Activated CD8-positive, alpha-beta T cell treated with anti-CD3 and anti-CD28 coated beads for 36 hours (primary cell): ENCODE measurements around the gene LRG1. TPM values are rescaled to one million over a fixed set of nuclear protein-coding genes. Genes with fewer than 3 reads are reported as not detected.
A peak's percentile ranks its signal among the peaks of the same experiment; 100 is the strongest.
"Not testable (repeated sequence)": the region's sequence is repeated elsewhere in the genome, so short reads cannot be mapped to it uniquely, and the experiment has no call there.

Experiments used
- ATAC-seq: fragments of 200-7000 bp; cut with Tn5 transposase; one replicate; pipeline ENCODE4 v1.10.0; 2021; ENCODE audit warnings: mild to moderate bottlenecking, moderate library complexity
- CTCF ChIA-PET: fragments of 350-600 bp; sonication (Branson Sonifier 250); formaldehyde crosslinking; loops from one replicate; lab custom pipeline; 2021; ENCODE audit warnings: antibody characterized with exemption; lab: Charles Lee
- POLR2A ChIA-PET: fragments of 350-600 bp; sonication (Branson Sonifier 250); formaldehyde crosslinking; loops from one replicate; lab custom pipeline; 2021; ENCODE audit warnings: antibody characterized with exemption; lab: Charles Lee
- DNase-seq: peaks from one replicate; pipeline ENCODE4 v3.0.0-alpha.2; 2020
- H3K27ac Mint-ChIP-seq: one replicate; pipeline ENCODE4 v1.8.0; 2021; ENCODE audit warnings: mild to moderate bottlenecking, mixed read lengths
- H3K27me3 Mint-ChIP-seq: one replicate; pipeline ENCODE4 v1.8.0; 2021; ENCODE audit warnings: mixed read lengths
- H3K36me3 Mint-ChIP-seq: one replicate; pipeline ENCODE4 v1.8.0; 2021; ENCODE audit warnings: low read depth, mixed read lengths
- H3K4me1 Mint-ChIP-seq: one replicate; pipeline ENCODE4 v1.8.0; 2021; ENCODE audit warnings: low read depth, mixed read lengths
- H3K4me3 Mint-ChIP-seq: one replicate; pipeline ENCODE4 v1.8.0; 2021; ENCODE audit warnings: mild to moderate bottlenecking, moderate library complexity, mixed read lengths
- H3K9me3 Mint-ChIP-seq: one replicate; pipeline ENCODE4 v1.8.0; 2021; ENCODE audit warnings: mixed read lengths
- intact Hi-C: fragments of 100-400 bp; cut with micrococcal nuclease; formaldehyde crosslinking; loops from one replicate; pipeline ENCODE4 v1.10.0; 2022
- total RNA-seq, 2 experiments: library from RNA; stranded (reverse); gene quantifications; one replicate each; pipeline ENCODE4 v1.2.3, GENCODE V29; 2021
- TF ChIP-seq, protein P1 (sequence below): fragments of 200-600 bp; IDR thresholded peaks from one replicate; pipeline ENCODE4 v1.8.0; 2022; ENCODE audit warnings: antibody characterized with exemption, mild to moderate bottlenecking

The LRG1 gene
- total RNA-seq, 2 experiments from 2014 or later = 0.09 TPM; not detected in 1

- H3K27me3 Mint-ChIP-seq = peaks cover 4% of the 10 kb centered on the region
- ChIA-PET POLR2A (no interaction called here), CTCF (interaction anchor here (1.1 to 6.4 kb wide), 5 partner anchors 12 to 67 kb away, joined by 3 to 80 read pairs (median 7); no protein-coding TSS in a partner anchor)
- intact Hi-C loops = no loop called here
- no peak overlapping the region for H3K4me3 Mint-ChIP-seq
- no peaks in the 10 kb centered on the region for H3K9me3 Mint-ChIP-seq
- H3K27ac Mint-ChIP-seq = no peak overlapping the region
- peaks cover 4% of the 10 kb centered on the region for H3K4me1 Mint-ChIP-seq
- DNase-seq (no peak), ATAC-seq (no peak)
- TF ChIP-seq, protein P1, sequence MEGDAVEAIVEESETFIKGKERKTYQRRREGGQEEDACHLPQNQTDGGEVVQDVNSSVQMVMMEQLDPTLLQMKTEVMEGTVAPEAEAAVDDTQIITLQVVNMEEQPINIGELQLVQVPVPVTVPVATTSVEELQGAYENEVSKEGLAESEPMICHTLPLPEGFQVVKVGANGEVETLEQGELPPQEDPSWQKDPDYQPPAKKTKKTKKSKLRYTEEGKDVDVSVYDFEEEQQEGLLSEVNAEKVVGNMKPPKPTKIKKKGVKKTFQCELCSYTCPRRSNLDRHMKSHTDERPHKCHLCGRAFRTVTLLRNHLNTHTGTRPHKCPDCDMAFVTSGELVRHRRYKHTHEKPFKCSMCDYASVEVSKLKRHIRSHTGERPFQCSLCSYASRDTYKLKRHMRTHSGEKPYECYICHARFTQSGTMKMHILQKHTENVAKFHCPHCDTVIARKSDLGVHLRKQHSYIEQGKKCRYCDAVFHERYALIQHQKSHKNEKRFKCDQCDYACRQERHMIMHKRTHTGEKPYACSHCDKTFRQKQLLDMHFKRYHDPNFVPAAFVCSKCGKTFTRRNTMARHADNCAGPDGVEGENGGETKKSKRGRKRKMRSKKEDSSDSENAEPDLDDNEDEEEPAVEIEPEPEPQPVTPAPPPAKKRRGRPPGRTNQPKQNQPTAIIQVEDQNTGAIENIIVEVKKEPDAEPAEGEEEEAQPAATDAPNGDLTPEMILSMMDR = no peak
- H3K36me3 Mint-ChIP-seq = no peaks in the 10 kb centered on the region
These were observed 30.6 kb upstream of the LRG1 start for GRCh38 chr19:4570402-4570801.

DNA sequence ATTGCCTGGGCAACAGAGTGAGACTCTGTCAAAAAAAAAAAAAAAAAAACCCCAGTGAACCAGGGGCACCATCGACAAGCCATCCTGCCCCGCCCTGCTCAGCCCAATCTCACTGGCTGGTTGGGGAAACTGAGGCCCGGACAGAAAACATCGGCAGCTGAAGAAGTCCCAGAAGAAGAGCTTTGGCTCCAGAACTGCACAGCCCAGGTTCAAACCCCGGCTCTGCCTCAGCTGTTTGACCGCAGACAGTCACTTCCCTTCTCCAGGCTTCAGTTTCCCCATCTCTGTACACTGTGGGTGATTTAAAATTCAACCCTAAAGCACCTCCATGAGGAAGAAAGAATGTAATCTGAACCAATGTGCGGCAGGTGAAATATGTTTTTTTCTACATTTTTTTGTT is 29.1 kb upstream of the LRG1 start:
- ATAC-seq (no peak), DNase-seq (no peak)
- peaks cover 2% of the 10 kb centered on the region for H3K27me3 Mint-ChIP-seq
- no peaks in the 10 kb centered on the region for H3K9me3 Mint-ChIP-seq
- TF ChIP-seq, protein P1 = no peak
- no peaks in the 10 kb centered on the region for H3K36me3 Mint-ChIP-seq
- ChIA-PET CTCF (interaction anchor here (0.8 to 6.4 kb wide), 4 partner anchors 10 to 68 kb away, joined by 4 to 80 read pairs (median 14); no protein-coding TSS in a partner anchor), POLR2A (no interaction called here)
- no peaks in the 10 kb centered on the region for H3K4me1 Mint-ChIP-seq
- H3K27ac Mint-ChIP-seq = no peak overlapping the region
- intact Hi-C loops = no loop called here
- H3K4me3 Mint-ChIP-seq = no peak overlapping the region

DNA sequence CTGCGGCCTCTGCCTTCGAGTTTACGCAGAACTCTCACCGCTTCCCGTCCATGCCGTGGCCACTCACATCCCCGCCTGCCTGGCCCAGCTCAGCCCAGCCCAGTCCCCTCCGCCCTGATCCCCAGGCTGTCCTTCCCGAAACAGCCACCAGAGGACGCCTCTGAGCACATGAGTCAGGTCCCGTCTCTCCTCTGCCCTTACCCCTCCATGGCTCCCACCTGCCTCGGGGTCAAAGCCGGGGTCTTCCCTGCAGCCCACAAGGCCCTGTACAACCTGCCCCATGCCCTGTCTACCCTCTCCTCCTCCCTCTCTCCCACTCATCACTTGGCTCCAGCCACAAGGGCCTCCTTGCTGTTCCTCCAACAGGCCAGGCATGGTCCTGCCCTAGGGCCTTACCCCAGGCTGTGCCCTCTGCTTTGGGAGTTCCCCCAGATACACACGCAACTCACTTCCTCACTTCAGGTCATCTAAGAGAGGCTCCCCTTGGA is 27.8 kb upstream of the LRG1 start:
- TF ChIP-seq, protein P1 = peak; percentile 83
- no peak overlapping the region for H3K4me3 Mint-ChIP-seq

DNA sequence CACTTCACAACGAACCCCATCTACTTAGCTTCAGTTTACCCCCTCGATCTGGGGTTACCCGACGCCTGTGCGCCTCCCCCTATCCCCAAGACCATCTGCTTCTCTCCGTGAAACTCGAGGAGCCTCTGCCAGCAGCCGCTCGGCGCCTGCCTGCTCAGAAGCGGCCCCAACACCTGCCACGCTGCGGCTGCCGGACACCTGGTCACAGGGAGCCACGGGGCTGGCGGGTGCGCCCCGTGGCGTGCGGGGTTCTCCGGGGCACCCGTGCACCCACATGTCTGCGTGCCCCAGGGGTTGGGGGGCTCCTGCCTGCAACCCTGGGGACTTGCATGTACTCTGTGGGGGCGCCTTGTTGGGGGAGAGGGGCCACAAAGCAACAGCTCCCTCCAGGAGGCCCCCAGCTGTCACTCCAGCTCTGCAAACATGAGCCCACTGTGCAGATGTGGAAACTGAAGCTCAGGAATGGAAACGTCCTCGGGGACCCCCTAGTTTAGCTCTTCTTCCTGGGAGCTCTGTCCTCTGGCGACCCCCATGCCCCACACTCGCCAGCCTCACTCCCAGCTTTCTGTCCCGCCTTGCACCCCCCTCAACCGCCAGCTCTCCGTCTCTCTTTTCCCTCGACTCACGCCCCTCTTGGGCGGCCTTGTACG is 26.7 kb upstream of the LRG1 start:
- no peak for DNase-seq
- Mint-ChIP-seq H3K4me3 (no peak overlapping the region), H3K27ac (no peak overlapping the region), H3K4me1 (no peaks in the 10 kb centered on the region), H3K36me3 (no peaks in the 10 kb centered on the region), H3K27me3 (no peaks in the 10 kb centered on the region), H3K9me3 (no peaks in the 10 kb centered on the region)
- ChIA-PET CTCF (interaction anchor here (0.8 to 6.4 kb wide), 16 partner anchors 8 to 225 kb away, joined by 3 to 80 read pairs (median 4); partner anchors contain the start of gene FEM1A), POLR2A (interaction anchor here (0.6 kb wide), 1 partner anchor 31 kb away, joined by 3 read pairs; the partner anchor contains the start of gene PLIN5)
- ATAC-seq = no peak
- TF ChIP-seq, protein P1 = no peak
- intact Hi-C loops = no loop called here

More for the DNA sequence above, 27.8 kb upstream of the LRG1 start:
- POLR2A ChIA-PET = no interaction called here
- Mint-ChIP-seq H3K4me1 (no peaks in the 10 kb centered on the region), H3K9me3 (no peaks in the 10 kb centered on the region), H3K27ac (no peak overlapping the region), H3K27me3 (no peaks in the 10 kb centered on the region), H3K36me3 (no peaks in the 10 kb centered on the region)
- ATAC-seq (peak; percentile 96), DNase-seq (peak; percentile 82)
- intact Hi-C loops = no loop called here
- CTCF ChIA-PET = interaction anchor here (0.8 to 6.4 kb wide), 16 partner anchors 9 to 242 kb away, joined by 3 to 80 read pairs (median 4); partner anchors contain the start of gene FEM1A

DNA sequence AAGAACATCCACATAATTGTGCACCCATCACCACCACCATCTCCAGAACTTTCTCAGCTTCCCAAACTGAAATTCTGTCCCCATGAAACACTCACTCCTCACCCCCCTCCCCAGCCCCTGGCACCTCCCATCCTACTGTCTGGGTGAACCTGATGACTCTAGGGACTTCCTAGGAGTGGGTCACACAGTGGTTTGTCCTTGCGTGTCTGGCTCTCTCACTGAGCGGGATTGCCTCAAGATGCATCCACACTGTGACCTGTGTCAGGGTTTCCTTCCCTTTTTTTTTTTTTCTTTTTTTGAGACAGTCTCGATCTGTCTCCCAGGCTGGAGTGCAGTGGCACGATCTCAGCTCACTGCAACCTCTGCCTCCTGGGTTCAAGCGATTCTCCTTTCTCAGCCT is 23.7 kb upstream of the LRG1 start:
- CTCF ChIA-PET, H3K27ac Mint-ChIP-seq, ATAC-seq, H3K4me3 Mint-ChIP-seq, POLR2A ChIA-PET, H3K27me3 Mint-ChIP-seq, DNase-seq, H3K9me3 Mint-ChIP-seq, intact Hi-C loops, H3K4me1 Mint-ChIP-seq, H3K36me3 Mint-ChIP-seq: not testable (repeated sequence)

DNA sequence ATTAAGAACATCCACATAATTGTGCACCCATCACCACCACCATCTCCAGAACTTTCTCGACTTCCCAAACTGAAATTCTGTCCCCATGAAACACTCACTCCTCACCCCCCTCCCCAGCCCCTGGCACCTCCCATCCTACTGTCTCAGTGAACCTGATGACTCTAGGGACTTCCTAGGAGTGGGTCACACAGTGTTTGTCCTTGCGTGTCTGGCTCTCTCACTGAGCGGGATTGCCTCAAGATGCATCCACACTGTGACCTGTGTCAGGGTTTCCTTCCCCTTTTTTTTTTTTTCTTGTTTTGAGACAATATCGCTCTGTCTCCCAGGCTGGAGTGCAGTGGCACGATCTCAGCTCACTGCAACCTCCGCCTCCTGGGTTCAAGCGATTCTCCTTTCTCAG is 22.2 kb upstream of the LRG1 start:
- DNase-seq, H3K4me1 Mint-ChIP-seq, H3K27ac Mint-ChIP-seq, H3K4me3 Mint-ChIP-seq, H3K36me3 Mint-ChIP-seq, H3K9me3 Mint-ChIP-seq, ATAC-seq, CTCF ChIA-PET, H3K27me3 Mint-ChIP-seq, intact Hi-C loops: not testable (repeated sequence)
- POLR2A ChIA-PET = interaction anchor here (0.6 kb wide), 1 partner anchor 461 kb away, joined by 3 read pairs; no protein-coding TSS in a partner anchor
